ENCODE measurements around the gene DIAPH2. TPM values are rescaled to one million over a fixed set of nuclear protein-coding genes. Genes with fewer than 3 reads are reported as not detected.
"Not testable (repeated sequence)": the region's sequence is repeated elsewhere in the genome, so short reads cannot be mapped to it uniquely, and the experiment has no call there.

The DIAPH2 gene
- total RNA-seq, 1 experiment from 2014 or later = 15.9 TPM

- no peaks in the 10 kb centered on the region for H3K9me3 Mint-ChIP-seq
- no peak overlapping the region for H3K4me3 Mint-ChIP-seq
- ChIA-PET CTCF (no interaction called here), POLR2A (no interaction called here)
- peaks cover 38% of the 10 kb centered on the region for H3K4me1 Mint-ChIP-seq
- TF ChIP-seq MXD4 (CRISPR knock-in tag; IDR thresholded peaks at IDR 0.05; ENCODE audit: borderline replicate concordance) (no peak), CDX4 (CRISPR knock-in tag; IDR thresholded peaks at IDR 0.05; ENCODE audit: borderline replicate concordance) (no peak), AFF4 (CRISPR knock-in tag; IDR thresholded peaks at IDR 0.05; ENCODE audit: borderline replicate concordance) (no peak), SMAD3 (CRISPR knock-in tag; IDR thresholded peaks at IDR 0.05; ENCODE audit: borderline replicate concordance) (no peak), ATF3 (CRISPR knock-in tag; conservative IDR thresholded peaks at IDR 0.05) (no peak), ZNF532 (CRISPR knock-in tag; IDR thresholded peaks at IDR 0.05; ENCODE audit: borderline replicate concordance) (no peak), ETV6 (CRISPR knock-in tag; IDR thresholded peaks at IDR 0.05) (no peak), FOXP4 (CRISPR knock-in tag; IDR thresholded peaks at IDR 0.05) (no peak)
- H3K27me3 Mint-ChIP-seq (ENCODE audit: low read depth) = peaks cover 8% of the 10 kb centered on the region
- no peak overlapping the region for H3K27ac Mint-ChIP-seq
- no peak for DNase-seq (ENCODE audit: low spot score)
- H3K36me3 Mint-ChIP-seq = no peaks in the 10 kb centered on the region
- no peak for ATAC-seq
These were observed 45.4 kb downstream of the DIAPH2 start for GRCh38 chrX:96729868-96730643.

GRCh38 chrX:96731000-96731399, 46.4 kb downstream of the DIAPH2 start:
- H3K9me3 Mint-ChIP-seq; H3K27ac Mint-ChIP-seq; POLR2A ChIA-PET; ATAC-seq; DNase-seq (ENCODE audit: low spot score); H3K27me3 Mint-ChIP-seq (ENCODE audit: low read depth); H3K36me3 Mint-ChIP-seq; CTCF ChIA-PET; H3K4me3 Mint-ChIP-seq: not testable (repeated sequence)
- peaks cover 37% of the 10 kb centered on the region for H3K4me1 Mint-ChIP-seq
